BLaER1 treated with 17β-estradiol and CSF1 and Interleukin-3, amounts not matched to agents 10 nM and 100 nM (cell line): Measurements from ENCODE around the gene SLC35C1.

Experiments used
- H3K27ac ChIP-seq, 11 experiments: shearing (Covaris generic); formaldehyde crosslinking; 2 replicates each; pipeline ENCODE4 v1.8.1; 2022
- H3K27me3 ChIP-seq, 11 experiments: shearing (Covaris generic); formaldehyde crosslinking; 2 replicates each; pipeline ENCODE4 v1.8.1; 2022
- H3K36me3 ChIP-seq, 11 experiments: shearing (Covaris generic); formaldehyde crosslinking; 2 replicates each; pipeline ENCODE4 v1.8.1; 2022
- H3K4me1 ChIP-seq, 10 experiments: shearing (Covaris generic); formaldehyde crosslinking; 2 replicates each; pipeline ENCODE4 v1.8.1; 2022
- H3K4me2 ChIP-seq, 11 experiments: shearing (Covaris generic); formaldehyde crosslinking; 2 replicates each; pipeline ENCODE4 v1.8.1; 2022
- H3K4me3 ChIP-seq, 10 experiments: shearing (Covaris generic); formaldehyde crosslinking; 2 replicates each; pipeline ENCODE4 v1.8.1; 2022
- H3K9ac ChIP-seq, 11 experiments: shearing (Covaris generic); formaldehyde crosslinking; 2 replicates each; pipeline ENCODE4 v1.8.1; 2022
- H3K9me3 ChIP-seq, 11 experiments: shearing (Covaris generic); formaldehyde crosslinking; replicated peaks in 1 of 11; 2 replicates each; pipeline ENCODE4 v1.8.1; 2022
- H4K20me1 ChIP-seq, 11 experiments: shearing (Covaris generic); formaldehyde crosslinking; 2 replicates each; pipeline ENCODE4 v1.8.1; 2022
- Cebpa-rat ChIP-seq, 11 experiments: shearing (Covaris generic); IDR thresholded peaks; 2 replicates each; pipeline ENCODE4 v1.8.1; 2022

SLC35C1 gene

GRCh38 chr11:45798793-45799441, 6.0 kb upstream of the SLC35C1 start:
- Histone ChIP-seq H3K4me2 (no peak overlapping the region; a peak in 1 of 22 replicates), H3K27me3 (peaks cover 0 to 10% (median 5%) of the 10 kb centered on the region in 11 experiments; a peak in 6 of 22 replicates), H3K4me1 (peaks cover 0 to 5% (median 3%) of the 10 kb centered on the region in 10 experiments; a peak in 7 of 20 replicates), H3K9me3 (peaks cover 0 to 17% (median 10%) of the 10 kb centered on the region in 11 experiments; a peak in 12 of 22 replicates), H4K20me1 (no peaks in the 10 kb centered on the region), H3K4me3 (no peak overlapping the region), H3K27ac (no peak overlapping the region), H3K36me3 (no peaks in the 10 kb centered on the region), H3K9ac (no peak overlapping the region)
- TF ChIP-seq Cebpa-rat (IDR thresholded peaks at IDR 0.05): no peak

GRCh38 chr11:45799562-45799961, 5.4 kb upstream of the SLC35C1 start:
- peaks cover 0 to 9% (median 5%) of the 10 kb centered on the region in 10 experiments; a peak in 7 of 20 replicates for H3K4me1 ChIP-seq
- H3K9me3 ChIP-seq: peaks cover 0 to 17% (median 10%) of the 10 kb centered on the region in 11 experiments; a peak in 12 of 22 replicates
- no peak for TF ChIP-seq Cebpa-rat (IDR thresholded peaks at IDR 0.05)
- no peaks in the 10 kb centered on the region for H3K36me3 ChIP-seq
- H3K27me3 ChIP-seq: peaks cover 0 to 14% (median 5%) of the 10 kb centered on the region in 11 experiments; a peak in 6 of 22 replicates
- H3K4me3 ChIP-seq: no peak overlapping the region
- H3K9ac ChIP-seq: no peak overlapping the region
- H3K27ac ChIP-seq: no peak overlapping the region
- H3K4me2 ChIP-seq: no peak overlapping the region
- no peaks in the 10 kb centered on the region for H4K20me1 ChIP-seq

DNA sequence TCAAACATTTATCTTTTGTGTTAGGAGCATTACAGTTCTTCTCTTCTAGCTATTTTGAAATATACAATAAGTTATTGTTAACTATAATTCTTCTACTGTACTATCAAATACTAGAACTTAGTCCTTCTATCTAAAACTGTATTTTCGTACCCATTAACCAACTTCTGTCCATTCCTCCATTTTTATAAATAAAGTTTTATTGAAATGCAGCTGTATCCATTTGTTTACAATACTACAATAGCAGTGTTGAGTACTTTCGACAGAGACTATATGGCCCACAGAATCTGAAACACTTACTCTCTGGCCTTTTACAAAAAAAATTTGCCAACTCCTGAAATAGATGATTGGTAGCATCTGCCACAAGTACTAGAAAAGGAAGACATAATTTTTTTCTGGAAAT, 4.7 kb upstream of the SLC35C1 start:
- no peak for TF ChIP-seq Cebpa-rat (IDR thresholded peaks at IDR 0.05)
- peaks cover 0 to 17% (median 10%) of the 10 kb centered on the region in 11 experiments; a peak in 12 of 22 replicates for H3K9me3 ChIP-seq
- H4K20me1 ChIP-seq: no peaks in the 10 kb centered on the region
- H3K27ac ChIP-seq: no peak overlapping the region
- no peaks in the 10 kb centered on the region for H3K36me3 ChIP-seq
- H3K9ac ChIP-seq: no peak overlapping the region
- no peak overlapping the region for H3K4me2 ChIP-seq
- H3K27me3 ChIP-seq: peaks cover 0 to 14% (median 5%) of the 10 kb centered on the region in 11 experiments; a peak in 6 of 22 replicates
- no peak overlapping the region for H3K4me3 ChIP-seq
- H3K4me1 ChIP-seq: peaks cover 0 to 9% (median 5%) of the 10 kb centered on the region in 10 experiments; a peak in 7 of 20 replicates

GRCh38 chr11:45801723-45802315, 3.1 kb upstream of the SLC35C1 start:
- Histone ChIP-seq H3K4me3 (no peak overlapping the region), H3K9me3 (peaks cover 0 to 17% (median 10%) of the 10 kb centered on the region in 11 experiments; a peak in 12 of 22 replicates), H3K4me1 (peaks cover 14 to 24% (median 19%) of the 10 kb centered on the region in 10 experiments), H3K27me3 (peaks cover 0 to 14% (median 5%) of the 10 kb centered on the region in 11 experiments; a peak in 6 of 22 replicates), H3K36me3 (no peaks in the 10 kb centered on the region; a peak in 1 of 22 replicates), H3K4me2 (peak overlapping the region in 2 of 11 experiments; percentile 11; a peak in 1 of 22 replicates), H3K27ac (no peak overlapping the region), H3K9ac (no peak overlapping the region), H4K20me1 (peaks cover 0 to 7% (median 0%) of the 10 kb centered on the region in 11 experiments; a peak in 5 of 22 replicates)
- TF ChIP-seq Cebpa-rat (IDR thresholded peaks at IDR 0.05): no peak

GRCh38 chr11:45802531-45803317, 2.2 kb upstream of the SLC35C1 start:
- peaks cover 0 to 16% (median 8%) of the 10 kb centered on the region in 11 experiments; a peak in 14 of 22 replicates for H4K20me1 ChIP-seq
- peaks cover 0 to 14% (median 5%) of the 10 kb centered on the region in 11 experiments; a peak in 6 of 22 replicates for H3K27me3 ChIP-seq
- H3K4me3 ChIP-seq: no peak overlapping the region
- no peak overlapping the region for H3K9ac ChIP-seq
- TF ChIP-seq Cebpa-rat (IDR thresholded peaks at IDR 0.05): no peak
- no peak overlapping the region for H3K4me2 ChIP-seq
- peaks cover 0 to 4% (median 0%) of the 10 kb centered on the region in 11 experiments; a peak in 3 of 22 replicates for H3K36me3 ChIP-seq
- H3K9me3 ChIP-seq: peaks cover 0 to 16% (median 10%) of the 10 kb centered on the region in 11 experiments; a peak in 12 of 22 replicates
- no peak overlapping the region for H3K27ac ChIP-seq
- peaks cover 23 to 33% (median 28%) of the 10 kb centered on the region in 10 experiments for H3K4me1 ChIP-seq

GRCh38 chr11:45803971-45804760, 783 bp upstream of the SLC35C1 start:
- Histone ChIP-seq H3K4me3 (peak overlapping the region; percentile 69 to 86 (median 78)), H3K27me3 (peaks cover 0 to 14% (median 5%) of the 10 kb centered on the region in 11 experiments; a peak in 6 of 22 replicates), H3K9me3 (peaks cover 0 to 3% (median under 1%) of the 10 kb centered on the region in 11 experiments; a peak in 4 of 22 replicates), H3K4me2 (peak overlapping the region; percentile 86 to 100 (median 98)), H3K27ac (peak overlapping the region; percentile 68 to 82 (median 72)), H3K9ac (peak overlapping the region; percentile 73 to 85 (median 82)), H4K20me1 (peaks cover 8 to 31% (median 21%) of the 10 kb centered on the region in 11 experiments; a peak in 15 of 22 replicates), H3K4me1 (peaks cover 36 to 46% (median 39%) of the 10 kb centered on the region in 10 experiments), H3K36me3 (peaks cover 0 to 18% (median 7%) of the 10 kb centered on the region in 11 experiments; a peak in 14 of 22 replicates)
- no peak for TF ChIP-seq Cebpa-rat (IDR thresholded peaks at IDR 0.05)

- H3K27ac ChIP-seq: peak overlapping the region; percentile 68 to 82 (median 72); a peak in 21 of 22 replicates
- peak overlapping the region; percentile 69 to 86 (median 78) for H3K4me3 ChIP-seq
Observed at GRCh38 chr11:45805305-45806071, 539 bp downstream of the SLC35C1 start.

More at GRCh38 chr11:45805305-45806071, 539 bp downstream of the SLC35C1 start:
- TF ChIP-seq Cebpa-rat (IDR thresholded peaks at IDR 0.05): no peak
- H3K9me3 ChIP-seq: no peaks in the 10 kb centered on the region
- H3K27me3 ChIP-seq: peaks cover 0 to 14% (median 5%) of the 10 kb centered on the region in 11 experiments; a peak in 6 of 22 replicates
- peak overlapping the region; percentile 73 to 85 (median 82) for H3K9ac ChIP-seq
- peaks cover 8 to 31% (median 16%) of the 10 kb centered on the region in 11 experiments; a peak in 20 of 22 replicates for H3K36me3 ChIP-seq
- H3K4me1 ChIP-seq: peaks cover 48 to 57% (median 52%) of the 10 kb centered on the region in 10 experiments
- H3K4me2 ChIP-seq: peak overlapping the region; percentile 85 to 100 (median 96)
- H4K20me1 ChIP-seq: peaks cover 9 to 44% (median 34%) of the 10 kb centered on the region in 11 experiments; a peak in 15 of 22 replicates
